Activated naive CD4-positive, alpha-beta T cell treated with anti-CD3 and anti-CD28 coated beads, Interleukin-2, amount 50 U/mL, for 16 hours (primary cell): ENCODE data around the gene ATG4C.

ENCODE experiments used
- DNase-seq: peaks from one replicate; pipeline ENCODE4 v3.0.0-alpha.2; 2020

Gene ATG4C

DNA sequence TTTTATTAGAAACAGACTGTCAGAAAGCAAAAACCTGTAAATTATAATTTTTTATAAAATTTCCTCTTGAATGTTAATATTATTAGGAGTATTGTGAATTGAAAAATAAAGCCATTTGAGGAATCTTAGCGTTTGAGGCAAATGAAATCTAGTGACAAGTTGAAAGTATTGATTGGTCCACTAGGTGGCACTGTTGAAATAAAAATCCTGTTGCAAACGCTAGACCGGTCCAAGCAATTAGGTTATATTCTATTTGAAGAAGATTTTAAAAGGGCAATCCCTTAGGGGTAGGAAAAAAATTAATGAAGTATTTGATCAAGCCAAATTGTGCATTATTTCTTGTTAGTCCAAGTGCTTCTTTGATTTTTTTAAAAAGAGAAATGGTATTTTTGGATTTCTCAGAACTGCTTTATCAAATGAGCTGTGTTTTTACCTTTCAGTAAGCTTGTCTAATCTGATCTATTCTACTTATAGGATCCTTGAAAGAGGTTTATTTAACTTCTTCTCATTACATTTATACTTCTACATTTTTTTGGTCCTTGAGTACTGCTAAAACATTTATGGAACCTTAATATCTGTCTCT is 57.7 kb downstream of the ATG4C start:
- DNase-seq: no peak

DNA sequence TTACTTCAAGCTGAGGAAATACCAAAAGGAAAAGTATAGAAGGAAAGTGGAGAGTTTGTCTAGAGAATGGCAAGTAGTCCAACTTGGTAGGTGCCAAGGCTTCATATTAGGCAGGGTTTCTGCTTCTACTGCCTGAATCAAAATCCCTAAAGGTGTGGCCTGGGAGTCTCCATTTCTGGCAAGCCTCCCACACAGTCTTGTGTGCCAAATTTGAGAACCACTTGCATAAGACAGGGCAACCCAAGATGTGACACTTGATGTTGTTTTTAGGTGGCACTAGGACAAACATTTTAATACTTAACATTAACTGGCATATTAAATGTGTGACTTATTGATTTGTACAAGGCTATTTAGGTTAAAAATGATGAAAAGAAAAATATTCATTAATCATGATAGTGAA is 60.1 kb downstream of the ATG4C start:
- DNase-seq: no peak

DNA sequence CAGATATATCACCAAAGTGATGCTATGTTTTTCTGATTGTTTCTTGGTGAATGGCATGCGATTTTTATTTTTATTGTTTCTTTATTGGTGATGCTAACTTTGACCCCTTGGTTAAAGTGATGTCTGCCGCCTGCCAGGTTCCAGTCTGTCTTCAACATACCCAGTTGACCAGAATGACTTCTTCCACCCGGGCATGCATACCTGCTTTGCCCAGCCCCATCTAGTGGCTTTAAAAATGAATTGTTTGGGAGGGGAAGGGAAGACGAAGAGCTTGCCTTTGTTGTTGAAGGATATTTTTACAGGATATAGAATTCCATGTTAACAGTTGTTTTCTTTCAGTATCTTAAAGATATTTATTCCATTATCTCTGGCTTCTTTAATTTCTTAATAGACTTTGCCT is 65.1 kb downstream of the ATG4C start:
- DNase-seq: no peak

DNA sequence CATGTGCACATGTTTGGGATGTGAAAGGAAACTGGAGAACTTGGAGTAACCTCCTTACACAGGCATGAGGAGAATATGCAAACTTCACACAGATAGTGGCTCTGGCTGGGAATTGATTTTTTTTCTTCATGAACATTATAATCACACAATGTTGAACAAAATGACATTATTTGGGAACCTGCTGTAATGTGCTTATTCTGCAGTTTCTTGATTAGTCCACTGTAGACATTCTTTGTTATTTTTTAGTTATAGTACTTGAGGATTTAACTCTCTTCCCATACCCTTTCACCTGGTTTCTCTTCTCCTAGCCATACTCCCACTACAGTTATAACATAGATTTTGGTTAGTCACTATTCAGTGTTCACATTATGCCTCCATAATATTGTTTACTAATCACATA is 68.3 kb downstream of the ATG4C start:
- DNase-seq: no peak

DNA sequence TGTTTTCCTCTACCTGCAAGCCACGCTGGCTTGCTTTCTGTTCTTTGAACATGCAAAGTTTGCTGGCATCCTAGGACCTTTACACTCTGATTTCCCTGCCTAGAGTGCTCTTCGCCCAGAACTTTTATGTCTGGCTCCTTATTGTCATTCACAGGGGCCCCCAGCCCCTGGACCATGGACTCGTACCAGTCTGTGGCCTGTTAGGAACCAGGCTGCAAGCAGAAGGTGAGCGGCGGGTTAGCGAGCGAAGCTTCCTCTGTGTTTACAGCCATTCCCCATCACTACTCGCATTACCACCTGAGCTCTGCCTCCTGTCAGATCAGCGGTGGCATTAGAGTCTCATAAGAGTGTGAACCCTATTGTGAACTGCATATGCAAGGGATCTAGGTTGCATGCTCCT is 73.0 kb downstream of the ATG4C start:
- no peak for DNase-seq

DNA sequence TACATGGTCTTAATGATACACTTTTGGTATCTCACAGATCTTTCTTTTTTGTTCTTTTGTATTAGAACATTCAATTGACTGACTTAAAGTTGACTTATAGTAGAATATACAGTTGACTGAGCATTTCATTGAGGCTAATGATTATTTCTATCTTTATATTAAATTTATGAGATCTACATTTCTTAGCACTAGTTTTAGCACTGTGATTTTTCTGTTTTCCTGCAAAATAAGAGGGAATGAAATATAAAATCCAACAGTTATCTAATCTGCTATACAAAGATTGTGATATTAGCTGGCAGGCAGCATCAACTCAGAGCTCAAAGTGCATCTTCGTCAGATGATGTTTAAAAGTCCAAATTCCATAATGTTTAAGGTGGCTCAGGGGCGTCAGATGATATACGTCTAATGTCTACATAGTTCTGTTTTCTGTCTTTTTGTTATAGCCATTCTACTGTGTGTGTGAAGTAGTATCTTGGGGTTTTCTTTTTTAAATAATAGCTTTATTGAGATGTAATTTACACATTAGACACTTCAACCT is 85.4 kb downstream of the ATG4C start:
- DNase-seq: no peak

DNA sequence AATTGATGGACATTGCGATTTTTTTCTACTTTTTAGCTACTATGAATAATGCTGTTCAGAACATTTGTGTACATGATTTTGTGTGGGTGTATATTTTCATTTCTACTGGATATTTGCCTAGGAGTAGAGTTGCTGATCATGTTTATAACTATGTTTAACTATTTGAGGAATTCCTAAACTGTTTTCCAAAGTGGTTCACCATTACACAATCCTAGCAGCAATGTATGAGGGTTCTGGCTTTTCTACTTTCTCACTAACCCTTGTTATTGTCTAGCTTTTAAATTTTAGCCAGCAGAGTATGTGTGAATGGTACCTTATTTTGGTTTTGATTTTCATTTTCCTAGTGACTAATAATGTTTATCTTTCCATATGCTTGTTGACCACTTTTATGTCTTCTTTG is 86.2 kb downstream of the ATG4C start:
- no peak for DNase-seq

DNA sequence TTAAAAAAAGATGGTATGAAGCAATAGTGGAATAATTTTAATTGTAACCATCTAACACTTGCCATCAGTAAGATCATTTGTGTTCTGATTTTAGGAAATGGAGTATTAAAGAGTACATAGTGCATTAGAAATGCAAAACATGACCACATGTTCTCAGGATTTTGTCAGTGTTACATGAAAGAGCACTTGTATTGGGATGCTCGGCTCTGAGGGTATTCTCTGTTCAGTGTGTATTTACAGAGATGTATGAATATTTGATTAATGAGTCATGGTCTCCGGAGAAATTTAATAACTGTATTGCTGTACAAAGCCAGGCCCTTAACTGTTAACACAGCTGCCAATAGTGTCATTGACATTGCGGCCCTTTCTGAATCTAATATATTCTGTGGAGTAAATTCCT is 91.7 kb downstream of the ATG4C start:
- no peak for DNase-seq

DNA sequence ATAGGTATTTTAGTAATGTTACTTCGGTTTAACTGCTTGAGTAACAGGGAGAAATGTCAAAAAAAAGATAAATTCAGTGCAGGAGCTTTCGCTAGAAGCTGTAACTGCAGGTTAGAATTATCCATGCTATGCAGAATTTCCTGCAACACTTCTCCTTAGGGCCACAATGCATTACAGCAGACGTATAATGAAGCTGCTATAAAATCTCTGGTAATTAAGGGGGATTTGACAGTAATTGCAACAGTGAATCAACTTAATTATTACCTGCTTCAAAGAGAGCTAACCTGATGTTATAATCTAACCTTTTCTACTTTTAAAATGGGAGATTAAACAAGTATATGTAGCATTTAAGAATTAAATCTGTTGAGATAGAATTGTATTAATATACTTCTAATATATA is 92.6 kb downstream of the ATG4C start:
- no peak for DNase-seq

DNA sequence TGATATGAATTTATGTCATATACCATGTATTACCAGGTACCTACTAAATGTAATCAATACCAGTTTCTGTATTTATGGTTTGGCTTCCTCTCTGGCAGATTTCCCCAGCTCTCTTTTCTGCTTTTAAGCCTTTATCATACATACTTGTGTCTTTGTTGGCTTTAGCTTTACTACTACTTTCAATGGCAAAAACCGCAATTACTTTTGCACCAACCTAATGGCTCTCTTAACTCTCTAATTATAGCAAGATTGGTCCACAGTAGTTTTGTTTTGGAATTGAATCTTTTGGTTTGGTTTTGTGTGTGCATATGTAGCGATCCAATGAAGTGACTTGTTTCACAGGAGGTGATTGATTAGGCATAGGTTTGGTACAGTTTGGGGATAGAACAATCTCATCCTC is 93.6 kb downstream of the ATG4C start:
- no peak for DNase-seq

DNA sequence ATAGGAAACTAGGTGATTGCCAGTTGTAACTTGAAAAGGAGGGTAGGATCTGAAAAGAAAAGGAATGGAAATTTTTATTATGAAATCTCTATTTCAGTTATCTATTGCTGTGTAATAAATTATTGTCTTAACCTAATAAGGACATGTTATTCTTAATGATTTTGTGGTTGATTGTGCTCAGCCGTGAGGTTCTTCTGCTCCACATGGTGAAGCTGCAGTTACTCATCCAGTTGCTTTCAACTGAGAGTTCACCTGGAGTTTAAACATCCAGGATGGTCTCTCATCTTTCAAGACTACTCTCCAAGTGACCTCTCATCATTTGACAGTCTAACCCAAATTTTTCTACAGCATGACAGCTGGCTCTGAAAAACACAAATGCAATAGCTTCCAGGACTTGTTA is 96.0 kb downstream of the ATG4C start:
- no peak for DNase-seq

DNA sequence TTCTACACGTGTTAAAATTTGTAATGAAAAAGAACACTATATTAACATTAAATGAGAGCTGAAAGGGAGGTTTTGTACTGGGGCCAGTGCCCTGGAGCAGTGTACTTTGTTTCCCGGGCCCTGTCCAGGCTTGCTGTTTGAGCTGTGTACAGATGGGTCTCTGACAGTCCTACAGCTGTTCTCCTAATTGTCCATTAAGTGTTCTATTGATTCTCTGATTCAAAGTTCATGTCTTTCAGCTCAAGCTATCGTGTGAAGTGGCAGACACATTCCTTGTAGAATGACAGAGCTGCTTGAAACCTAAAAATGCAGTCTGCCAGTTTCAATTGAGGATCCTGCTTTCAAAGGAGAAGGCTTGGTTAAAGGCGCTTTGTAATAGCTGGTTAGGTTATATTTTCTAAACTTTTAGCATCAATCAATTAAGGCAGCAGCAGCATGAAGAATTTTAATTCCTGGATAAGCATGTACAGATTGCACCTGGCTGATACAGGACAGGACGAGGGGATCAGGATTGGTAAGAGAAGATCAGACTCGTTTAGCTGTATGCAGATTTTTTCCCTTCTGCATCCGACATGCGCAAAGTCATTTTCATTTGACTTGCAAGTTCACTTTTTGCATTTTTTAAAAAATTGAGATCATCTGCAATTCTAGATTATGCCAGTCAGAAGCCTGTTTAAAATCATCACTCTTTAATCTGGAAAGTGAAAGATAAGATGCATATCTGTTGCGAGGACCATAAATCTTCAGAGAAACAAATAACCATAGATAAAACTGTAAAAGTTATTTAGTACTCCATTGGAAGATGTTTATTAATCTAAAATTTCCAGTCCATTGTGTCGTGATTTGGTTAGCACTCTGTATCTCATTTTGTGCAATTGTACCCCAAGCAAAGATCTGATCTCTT is 98.5 kb downstream of the ATG4C start:
- no peak for DNase-seq

DNA sequence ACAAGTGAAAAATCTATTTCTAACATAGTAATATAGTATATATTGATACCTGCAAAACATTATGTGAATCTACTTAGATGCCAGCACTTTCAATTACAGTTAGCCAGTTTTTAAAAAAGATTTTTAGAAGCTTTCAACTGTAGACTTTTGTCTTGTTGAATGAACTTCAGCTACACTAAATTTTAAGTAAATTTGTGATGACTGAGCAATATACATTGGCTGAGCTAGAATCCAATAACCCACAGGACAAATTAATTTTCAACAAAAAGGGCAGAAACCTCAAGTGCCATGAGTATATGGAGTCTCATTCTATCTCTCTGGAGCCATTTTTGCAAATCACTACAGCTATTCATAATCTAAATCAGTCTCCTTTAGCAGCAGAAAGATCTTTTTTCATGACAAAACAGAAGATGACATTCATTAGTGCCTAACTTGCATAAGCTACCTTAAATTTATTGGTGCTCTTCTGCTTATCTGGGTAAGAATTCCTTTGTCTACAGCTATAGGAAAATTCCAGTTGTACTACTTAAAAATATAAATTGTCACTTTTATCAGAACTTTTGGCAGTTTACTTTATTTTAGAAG is 100.3 kb downstream of the ATG4C start:
- no peak for DNase-seq

DNA sequence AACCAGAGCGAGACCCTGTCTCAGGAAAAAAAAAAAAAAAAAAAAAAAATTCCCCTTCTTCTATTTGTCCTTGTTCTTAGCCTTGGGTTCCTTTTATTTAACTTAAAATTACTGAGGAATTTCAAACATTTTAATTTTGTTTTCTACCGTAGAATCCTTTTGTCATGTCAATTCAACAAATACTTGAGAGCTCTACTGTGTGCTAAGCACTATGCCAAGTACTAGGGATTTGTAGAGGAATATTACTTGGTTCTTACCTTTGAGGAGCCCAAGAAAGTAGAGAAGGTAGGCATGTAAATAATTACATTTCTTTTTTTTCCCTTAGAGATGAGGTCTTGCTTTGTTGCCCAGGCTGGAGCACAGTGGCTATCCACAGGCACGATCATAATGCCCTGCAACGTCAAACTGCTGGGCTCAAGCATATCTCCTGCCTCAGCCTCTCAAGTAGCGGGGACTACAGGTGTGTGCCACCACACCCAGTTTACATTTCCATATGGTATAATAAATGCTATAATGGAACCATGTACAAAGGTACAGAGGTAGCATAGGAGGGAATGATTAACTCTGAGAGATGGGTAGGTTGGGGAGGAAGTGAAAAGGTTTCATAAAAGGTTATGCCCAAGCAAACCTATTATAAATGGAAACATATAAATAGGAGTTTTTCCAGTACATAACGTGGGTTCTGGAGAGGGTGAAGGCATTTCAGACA is 104.0 kb downstream of the ATG4C start:
- no peak for DNase-seq

DNA sequence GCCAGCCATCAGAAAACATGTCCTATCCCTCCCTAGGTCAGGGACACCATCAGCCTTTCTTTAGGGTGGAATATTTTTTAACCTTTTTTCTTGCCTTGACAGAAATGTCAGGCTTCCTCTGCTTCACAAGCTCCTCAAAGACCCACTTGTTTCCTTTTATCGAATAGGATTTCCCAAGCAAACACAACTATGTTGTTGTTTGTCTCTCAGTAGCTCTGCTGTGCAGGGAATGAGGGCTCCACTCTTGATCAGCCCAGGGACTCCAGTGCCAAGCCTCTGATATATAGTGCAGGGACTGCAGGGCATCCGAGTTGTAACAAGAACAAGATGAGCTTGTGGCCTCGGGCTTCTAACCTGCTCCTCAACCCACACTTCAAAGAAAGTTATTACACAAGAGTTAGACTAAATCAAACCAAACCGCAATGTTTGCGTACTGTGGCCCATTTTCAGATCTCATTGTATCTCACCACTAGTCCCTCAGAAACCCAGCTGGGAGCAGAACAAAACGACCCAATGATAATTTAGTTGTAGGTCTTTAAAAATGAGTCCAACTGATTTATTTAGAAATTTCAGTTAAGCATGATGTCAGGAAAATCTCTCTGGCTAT is 108.1 kb downstream of the ATG4C start:
- no peak for DNase-seq

DNA sequence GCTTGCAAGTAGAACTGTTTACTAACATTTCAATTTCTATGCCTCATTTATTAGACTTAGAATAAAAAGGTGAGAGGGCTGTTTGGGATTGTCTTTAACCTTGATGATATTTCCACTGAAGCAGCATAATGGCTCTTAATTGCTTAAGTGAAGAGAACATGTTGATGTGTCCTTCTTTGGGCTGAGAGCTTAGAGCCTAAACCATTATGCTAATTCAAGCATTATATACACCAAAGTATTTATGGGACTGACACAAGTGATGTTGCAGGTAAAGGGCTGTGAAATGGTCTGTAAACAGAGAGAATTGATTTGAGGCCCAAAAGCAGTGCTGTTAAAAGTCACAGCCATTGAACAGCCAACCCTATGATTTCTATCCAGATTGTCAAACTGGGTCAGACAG is 113.9 kb downstream of the ATG4C start:
- DNase-seq: no peak

DNA sequence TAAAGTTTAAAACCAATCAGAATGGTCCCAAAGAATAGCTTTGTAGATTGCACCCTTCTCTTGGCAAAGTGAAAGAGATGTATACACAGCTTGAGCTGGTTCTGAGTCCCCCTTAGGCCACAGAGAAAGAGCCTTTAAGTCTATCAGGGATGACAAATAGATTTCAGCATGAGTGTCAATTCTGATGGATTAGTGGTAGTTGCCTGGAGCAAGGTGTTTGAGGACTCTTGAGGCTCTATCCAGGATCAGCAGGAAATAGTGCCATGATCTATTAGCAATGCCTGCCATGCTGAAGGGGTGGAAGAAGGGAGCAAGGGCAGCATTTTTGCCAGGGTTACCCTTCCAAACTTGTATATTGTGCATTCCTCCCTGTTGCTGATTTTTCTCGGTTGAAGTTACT is 116.6 kb downstream of the ATG4C start:
- DNase-seq: no peak

DNA sequence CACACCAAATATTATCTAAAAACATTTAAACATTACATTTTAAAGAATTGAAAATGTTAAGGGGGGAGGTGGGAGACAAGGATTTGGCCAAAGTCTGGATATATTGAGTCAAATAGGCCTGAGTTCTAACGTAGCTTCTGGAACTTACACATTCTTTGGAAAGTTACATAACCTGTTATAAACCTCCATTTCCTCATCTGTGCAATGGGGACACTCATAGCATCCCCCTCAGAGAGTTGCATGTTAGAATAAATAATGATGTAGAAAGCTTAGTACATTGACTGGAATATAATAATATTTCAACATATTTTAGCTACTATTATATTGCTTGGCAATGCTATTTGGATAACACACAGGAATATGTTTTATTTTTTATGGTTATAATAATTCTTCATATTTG is 117.7 kb downstream of the ATG4C start:
- no peak for DNase-seq

DNA sequence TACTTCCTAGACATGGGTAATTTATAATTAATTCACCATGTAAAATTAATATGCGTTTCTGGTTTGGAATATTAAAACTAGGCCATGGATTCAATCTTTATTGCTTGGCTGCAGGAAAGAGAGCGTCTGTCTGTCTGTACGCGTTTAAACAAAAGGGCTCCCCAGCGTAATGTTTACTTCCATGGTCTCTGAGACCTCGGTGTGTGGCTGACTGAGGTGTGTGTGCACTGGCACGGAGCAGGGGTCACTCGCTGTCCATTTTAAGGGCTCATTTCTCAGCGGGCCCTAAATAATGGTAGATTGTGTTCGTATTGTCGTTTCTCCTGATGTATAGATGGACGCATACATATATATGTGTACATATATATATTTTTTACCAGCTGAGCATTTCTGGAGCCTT is 119.6 kb downstream of the ATG4C start:
- DNase-seq: no peak

DNA sequence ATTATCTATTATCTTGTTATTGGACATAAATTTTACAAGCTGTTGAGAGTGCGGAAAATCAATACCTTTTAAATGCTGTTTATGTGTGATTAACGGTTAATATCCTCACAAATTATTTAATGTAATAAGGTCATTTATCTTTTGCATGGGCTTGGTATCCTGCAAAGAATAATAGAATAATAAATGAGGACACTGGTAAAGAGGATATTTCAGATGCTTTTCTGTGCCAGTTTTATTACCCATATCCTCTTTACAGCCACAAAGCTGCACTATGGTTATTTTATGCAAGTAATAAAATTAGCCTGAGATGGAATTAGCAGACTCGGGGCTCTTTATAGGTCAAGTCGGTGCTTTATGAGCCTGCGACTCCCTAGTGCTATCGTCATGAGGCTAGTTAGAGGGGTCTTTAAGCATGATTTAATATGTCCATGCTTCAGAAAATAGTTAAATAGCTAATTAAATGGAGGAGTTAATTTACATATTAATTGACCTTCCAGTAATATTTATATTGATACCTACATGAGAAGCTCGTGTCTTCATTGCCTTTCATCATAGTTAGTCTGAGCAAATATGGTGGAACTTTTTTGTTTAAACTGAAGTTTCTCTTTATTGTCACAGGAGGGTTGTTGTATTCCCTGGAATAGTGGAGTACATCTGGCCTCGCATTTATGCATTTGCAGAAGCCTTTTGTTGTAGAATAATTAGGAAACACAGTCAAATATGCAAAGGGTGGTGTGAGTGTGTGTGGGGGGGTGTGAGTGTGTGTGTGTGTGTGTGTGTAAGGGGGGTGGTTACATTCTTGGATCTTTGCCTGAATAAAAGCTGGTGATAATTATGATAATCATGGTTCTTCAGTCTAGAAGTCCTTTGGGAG is 120.3 kb downstream of the ATG4C start:
- DNase-seq: no peak

DNA sequence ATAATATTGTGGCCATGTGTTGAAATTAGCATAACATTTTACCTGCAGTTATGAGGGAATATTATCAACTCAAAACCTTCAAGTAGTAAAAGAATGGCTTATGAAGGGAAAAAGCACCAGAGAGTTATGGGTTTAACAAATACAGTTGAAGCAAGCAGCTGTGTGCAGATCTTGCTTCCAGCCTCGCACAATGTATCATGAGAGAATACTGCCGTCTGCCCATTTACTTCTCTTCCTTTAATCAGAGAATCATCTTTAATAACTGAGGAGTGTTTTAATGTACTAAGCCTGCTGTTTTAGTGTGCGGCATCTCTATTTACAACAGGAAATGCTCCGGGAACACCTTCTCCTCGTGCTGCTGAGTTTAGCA is 120.9 kb downstream of the ATG4C start:
- DNase-seq: no peak

DNA sequence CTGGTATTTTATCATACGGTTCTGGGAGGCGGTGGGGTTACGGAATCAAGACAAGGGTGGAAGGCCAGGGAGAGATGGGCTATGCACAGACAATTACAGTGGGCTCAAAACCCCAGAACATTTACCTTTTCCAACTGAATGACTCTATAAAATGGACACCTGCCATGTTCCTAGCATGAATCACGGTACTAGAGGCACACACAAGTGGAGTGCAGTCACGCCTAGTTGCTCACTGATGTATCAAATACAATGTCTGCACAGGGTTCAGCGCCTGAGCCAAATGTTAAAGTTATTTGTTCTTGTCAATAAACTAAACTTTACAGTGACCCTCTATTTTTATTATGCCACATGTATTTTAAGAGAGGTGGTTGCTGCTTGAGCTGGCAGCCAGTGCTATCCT is 121.4 kb downstream of the ATG4C start:
- no peak for DNase-seq
